SK-N-SH (cell line): ENCODE results near the gene RPL13. TPM values are rescaled to one million over a fixed set of nuclear protein-coding genes. Genes with fewer than 3 reads are reported as not detected.

Experiments
- CTCF ChIA-PET: fragments of 300-600, 350-600 bp; formaldehyde crosslinking; extraction: SDS; loops from one replicate; lab custom pipeline; 2021; lab: Yijun Ruan, JAX
- POLR2A ChIA-PET: fragments of 350-600 bp; sonication (Branson Sonifier 250); formaldehyde crosslinking; extraction: SDS; loops from one replicate; lab custom pipeline; 2020; ENCODE audit warnings: antibody characterized with exemption, inconsistent platforms; lab: Yijun Ruan, JAX
- DNase-seq: peaks from one replicate; pipeline ENCODE4 v3.0.0; 2012
- H2AFZ ChIP-seq: fragments of 200-600 bp; sonication (generic); 2 replicates; pipeline ENCODE4 v1.8.1; 2016; ENCODE audit warnings: antibody characterized with exemption, mild to moderate bottlenecking, low read depth
- H3F3A ChIP-seq: fragments of 200-600 bp; sonication (generic); replicated peaks from 2 replicates; pipeline ENCODE3; 2016; ENCODE audit warnings: antibody characterized with exemption, mild to moderate bottlenecking; ENCODE audit not compliant: insufficient read depth
- H3K27ac ChIP-seq, 2 experiments: fragments of 200-500 bp in 1 of 2; fragments of 200-600 bp in 1 of 2; sonication (Bioruptor generic) in 1 of 2; sonication (generic), shearing (Covaris generic) in 1 of 2; 2 replicates each; pipeline versions ENCODE4 v1.5.1 to v1.6.1; 2014 to 2016; ENCODE audit warnings: low read depth in 2 of 2, inconsistent platforms in 1 of 2, low read length in 1 of 2, mild to moderate bottlenecking in 1 of 2, mixed read lengths in 1 of 2
- H3K27me3 ChIP-seq: fragments of 200-600 bp; sonication (generic), shearing (Covaris generic); 2 replicates; pipeline ENCODE4 v1.6.1; 2016; ENCODE audit warnings: mixed run types; ENCODE audit not compliant: insufficient read depth
- H3K36me3 ChIP-seq, 2 experiments: fragments of 200-500 bp in 1 of 2; fragments of 200-600 bp in 1 of 2; sonication (Bioruptor generic) in 1 of 2; sonication (generic) in 1 of 2; replicated peaks in 1 of 2; 2 replicates each; pipeline versions ENCODE3 to v1.5.1; 2014 to 2016; ENCODE audit warnings: low read length in 1 of 2, mild to moderate bottlenecking in 1 of 2; ENCODE audit not compliant: insufficient read depth in 2 of 2, control insufficient read depth in 1 of 2
- H3K4me1 ChIP-seq, 2 experiments: fragments of 200-500 bp in 1 of 2; fragments of 200-600 bp in 1 of 2; sonication (Bioruptor generic) in 1 of 2; sonication (generic), shearing (Covaris generic) in 1 of 2; 2 replicates each; pipeline versions ENCODE4 v1.5.1 to v1.6.1; 2014 to 2016; ENCODE audit warnings: low read depth in 1 of 2, low read length in 1 of 2, mixed run types in 1 of 2; ENCODE audit not compliant: insufficient read depth in 2 of 2, control insufficient read depth in 1 of 2
- H3K4me2 ChIP-seq: fragments of 200-600 bp; sonication (generic), shearing (Covaris generic); 2 replicates; pipeline ENCODE4 v1.6.1; 2017; ENCODE audit warnings: mixed run types
- H3K4me3 ChIP-seq, 2 experiments: fragments of 200-500 bp in 1 of 2; fragments of 200-600 bp in 1 of 2; sonication (Bioruptor generic) in 1 of 2; sonication (generic), shearing (Covaris generic) in 1 of 2; 2 replicates each; pipeline versions ENCODE4 v1.5.1 to v1.8.1; 2014 to 2016; ENCODE audit warnings: low read depth in 2 of 2, inconsistent platforms in 1 of 2, low read length in 1 of 2, mild to moderate bottlenecking in 1 of 2, mixed read lengths in 1 of 2, moderate library complexity in 1 of 2
- H3K79me2 ChIP-seq: fragments of 200-600 bp; sonication (generic); 2 replicates; pipeline ENCODE4 v1.8.1; 2017; ENCODE audit warnings: mild to moderate bottlenecking; ENCODE audit not compliant: insufficient read depth
- H3K9ac ChIP-seq: fragments of 200-600 bp; sonication (generic); 2 replicates; pipeline ENCODE4 v1.6.1; 2017; ENCODE audit warnings: mixed run types
- H3K9me2 ChIP-seq: fragments of 200-600 bp; sonication (generic); 2 replicates; pipeline ENCODE4 v1.6.1; 2017; ENCODE audit warnings: mixed run types
- H3K9me3 ChIP-seq: fragments of 200-600 bp; sonication (generic); 2 replicates; pipeline ENCODE4 v1.6.1; 2017; ENCODE audit warnings: mixed run types, mild to moderate bottlenecking, moderate library complexity
- H4K20me1 ChIP-seq: fragments of 200-600 bp; sonication (generic); 2 replicates; pipeline ENCODE4 v1.6.1; 2017; ENCODE audit warnings: mild to moderate bottlenecking, mixed run types; ENCODE audit not compliant: insufficient read depth
- ELF1 ChIP-seq: IDR thresholded peaks from 2 replicates; pipeline ENCODE4 v1.4.0; 2012
- EP300 ChIP-seq, 2 experiments: IDR thresholded peaks; 2 replicates each; pipeline versions ENCODE4 v1.4.0 to v1.6.1; 2012; ENCODE audit warnings: borderline replicate concordance in 1 of 2, low read depth in 1 of 2, low read length in 1 of 2
- FOXJ3 ChIP-seq: sonication (generic); formaldehyde crosslinking; IDR thresholded peaks from 2 replicates; pipeline ENCODE4 v1.5.1; 2020; ENCODE audit warnings: mild to moderate bottlenecking, missing genetic modification reagents
- FOXM1 ChIP-seq: IDR thresholded peaks from 2 replicates; pipeline ENCODE4 v1.4.0; 2012; ENCODE audit warnings: low read depth, mild to moderate bottlenecking
- GABPA ChIP-seq: IDR thresholded peaks from 2 replicates; pipeline ENCODE4 v1.4.0; 2012; ENCODE audit warnings: low read depth, mild to moderate bottlenecking
- JUND ChIP-seq: IDR thresholded peaks from 2 replicates; pipeline ENCODE4 v1.4.0; 2012
- MAX ChIP-seq: IDR thresholded peaks from 2 replicates; pipeline ENCODE4 v1.4.0; 2012; ENCODE audit warnings: low read depth
- MEF2A ChIP-seq: IDR thresholded peaks from 2 replicates; pipeline ENCODE4 v1.4.0; 2012; ENCODE audit warnings: low read depth, borderline replicate concordance
- NRF1 ChIP-seq: IDR thresholded peaks from 2 replicates; pipeline ENCODE4 v1.6.1; 2012; ENCODE audit warnings: low read depth, mild to moderate bottlenecking, low read length
- RCOR1 ChIP-seq: fragments of 150-350 bp; IDR thresholded peaks from 2 replicates; pipeline ENCODE4 v1.6.1; 2017; ENCODE audit warnings: antibody characterized with exemption, low read length
- RFX5 ChIP-seq: IDR thresholded peaks from 2 replicates; pipeline ENCODE4 v1.6.1; 2012; ENCODE audit warnings: mild to moderate bottlenecking, improper control_type of control experiment, low read length
- SMC3 ChIP-seq: IDR thresholded peaks from 2 replicates; pipeline ENCODE4 v1.6.1; 2012; ENCODE audit warnings: low read depth, low read length, improper control_type of control experiment
- TAF1 ChIP-seq: IDR thresholded peaks from 2 replicates; pipeline ENCODE4 v1.6.1; 2012; ENCODE audit warnings: low read depth, mild to moderate bottlenecking, low read length, moderate library complexity, borderline replicate concordance
- USF2 ChIP-seq: fragments of 150-350 bp; IDR thresholded peaks from 2 replicates; pipeline ENCODE4 v1.6.1; 2017; ENCODE audit warnings: antibody characterized with exemption, low read length, low read depth, borderline replicate concordance
- ZBTB33 ChIP-seq: IDR thresholded peaks from 2 replicates; pipeline ENCODE4 v1.4.0; 2012; ENCODE audit warnings: low read depth, borderline replicate concordance
- WGBS: methylation state at CpG from one replicate; pipeline ENCODE4 v1.1.6; 2017; ENCODE audit warnings: low lambda C conversion rate; 5-methylcytosine and 5-hydroxymethylcytosine counted together
- polyA plus RNA-seq, 3 experiments: library from polyadenylated mRNA; depleted of rRNA; stranded (reverse); fragments of >200 nt; gene quantifications; 2 replicates each; pipeline ENCODE4 v1.2.3, GENCODE V29; 2012
- TF ChIP-seq, protein P1 (sequence below): fragments of 200-600 bp; sonication (generic); IDR thresholded peaks from 2 replicates; pipeline ENCODE4 v1.6.1; 2017; ENCODE audit warnings: antibody characterized with exemption, mild to moderate bottlenecking, moderate library complexity

The RPL13 gene
- polyA plus RNA-seq, 1 of the 3 experiments (the other 2 are of a cell fraction), result 4,635 TPM

GRCh38 chr16:89561142-89561883, 831 bp downstream of the RPL13 start:
- H3K9me3 ChIP-seq, result no peaks in the 10 kb centered on the region
- POLR2A ChIA-PET, result no interaction called here
- peaks cover 19 to 44% of the 10 kb centered on the region in 2 experiments; a peak in 3 of 4 replicates for H3K4me1 ChIP-seq
- TF ChIP-seq EP300 (IDR thresholded peaks at IDR 0.05; ENCODE audit: borderline replicate concordance in 1 of 2, low read depth in 1 of 2, low read length in 1 of 2) (no peak), FOXM1 (no peak), MEF2A (no peak), ELF1 (no peak), FOXJ3 (no peak), RCOR1 (no peak), MAX (no peak), GABPA (no peak)
- TF ChIP-seq, protein P1, sequence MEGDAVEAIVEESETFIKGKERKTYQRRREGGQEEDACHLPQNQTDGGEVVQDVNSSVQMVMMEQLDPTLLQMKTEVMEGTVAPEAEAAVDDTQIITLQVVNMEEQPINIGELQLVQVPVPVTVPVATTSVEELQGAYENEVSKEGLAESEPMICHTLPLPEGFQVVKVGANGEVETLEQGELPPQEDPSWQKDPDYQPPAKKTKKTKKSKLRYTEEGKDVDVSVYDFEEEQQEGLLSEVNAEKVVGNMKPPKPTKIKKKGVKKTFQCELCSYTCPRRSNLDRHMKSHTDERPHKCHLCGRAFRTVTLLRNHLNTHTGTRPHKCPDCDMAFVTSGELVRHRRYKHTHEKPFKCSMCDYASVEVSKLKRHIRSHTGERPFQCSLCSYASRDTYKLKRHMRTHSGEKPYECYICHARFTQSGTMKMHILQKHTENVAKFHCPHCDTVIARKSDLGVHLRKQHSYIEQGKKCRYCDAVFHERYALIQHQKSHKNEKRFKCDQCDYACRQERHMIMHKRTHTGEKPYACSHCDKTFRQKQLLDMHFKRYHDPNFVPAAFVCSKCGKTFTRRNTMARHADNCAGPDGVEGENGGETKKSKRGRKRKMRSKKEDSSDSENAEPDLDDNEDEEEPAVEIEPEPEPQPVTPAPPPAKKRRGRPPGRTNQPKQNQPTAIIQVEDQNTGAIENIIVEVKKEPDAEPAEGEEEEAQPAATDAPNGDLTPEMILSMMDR, result no peak
- peaks cover 28 to 36% of the 10 kb centered on the region in 2 experiments for H3K36me3 ChIP-seq
- peaks cover 55% of the 10 kb centered on the region for H4K20me1 ChIP-seq
- H3K9me2 ChIP-seq, result no peaks in the 10 kb centered on the region
- no peak overlapping the region for H2AFZ ChIP-seq
- DNase-seq, result no peak
- H3K79me2 ChIP-seq, result peaks cover 34% of the 10 kb centered on the region
- WGBS, result 0% methylated on average over 20 of the region's 58 CpGs
- H3K4me2 ChIP-seq, result peak overlapping the region; percentile 96
- peak overlapping the region; percentile 91 for H3K27ac ChIP-seq
- H3F3A ChIP-seq, result peaks cover 70% of the 10 kb centered on the region
- peak overlapping the region; percentile 75 to 87 for H3K4me3 ChIP-seq
- CTCF ChIA-PET, result no interaction called here
- H3K27me3 ChIP-seq, result no peaks in the 10 kb centered on the region
- H3K9ac ChIP-seq, result peak overlapping the region; percentile 98

- peak overlapping the region; percentile 96 for H3K4me2 ChIP-seq
- ChIA-PET POLR2A (no interaction called here), CTCF (no interaction called here)
- peaks cover 60% of the 10 kb centered on the region for H4K20me1 ChIP-seq
- H3F3A ChIP-seq, result peaks cover 70% of the 10 kb centered on the region
- peaks cover 34% of the 10 kb centered on the region for H3K79me2 ChIP-seq
- peaks cover 19 to 44% of the 10 kb centered on the region in 2 experiments; a peak in 3 of 4 replicates for H3K4me1 ChIP-seq
- H2AFZ ChIP-seq, result no peak overlapping the region
- H3K36me3 ChIP-seq, result peaks cover 28 to 30% of the 10 kb centered on the region in 2 experiments
- peak overlapping the region; percentile 75 to 87 for H3K4me3 ChIP-seq
- H3K27me3 ChIP-seq, result no peaks in the 10 kb centered on the region
- 29% methylated on average over 20 of the region's 23 CpGs for WGBS
- H3K9me3 ChIP-seq, result no peaks in the 10 kb centered on the region
- H3K9ac ChIP-seq, result peak overlapping the region; percentile 98
- H3K9me2 ChIP-seq, result no peaks in the 10 kb centered on the region
- H3K27ac ChIP-seq, result no peak overlapping the region
- DNase-seq, result no peak
- TF ChIP-seq JUND (no peak), EP300 (IDR thresholded peaks at IDR 0.05; ENCODE audit: borderline replicate concordance in 1 of 2, low read depth in 1 of 2, low read length in 1 of 2) (no peak), ELF1 (no peak), ZBTB33 (no peak), SMC3 (no peak), NRF1 (no peak), TAF1 (no peak), RFX5 (no peak), USF2 (no peak), MAX (no peak)
- TF ChIP-seq, protein P1, result no peak
Measured at GRCh38 chr16:89561884-89562599, 1.6 kb downstream of the RPL13 start.
